ENCODE measurements around the gene P2RX7.
A peak's percentile ranks its signal among the peaks of the same experiment; 100 is the strongest.
"Not testable (repeated sequence)": the region's sequence is repeated elsewhere in the genome, so short reads cannot be mapped to it uniquely, and the experiment has no call there.

P2RX7 gene

GRCh38 chr12:121170611-121171260, 38.1 kb downstream of the P2RX7 start:
- no peak for DNase-seq (ENCODE audit: low spot score)

- no peak for DNase-seq (ENCODE audit: low spot score)
These were observed 39.5 kb downstream of the P2RX7 start for GRCh38 chr12:121172145-121172544.

- no peak for DNase-seq (ENCODE audit: low spot score)
These were observed 42.9 kb downstream of the P2RX7 start for GRCh38 chr12:121175383-121176119.

- DNase-seq (ENCODE audit: low spot score), result no peak
These were observed 44.3 kb downstream of the P2RX7 start for GRCh38 chr12:121176826-121177529.

- DNase-seq (ENCODE audit: low spot score), result no peak
These were observed 48.5 kb downstream of the P2RX7 start for GRCh38 chr12:121181181-121181580.

GRCh38 chr12:121182222-121182893, 49.7 kb downstream of the P2RX7 start:
- DNase-seq (ENCODE audit: low spot score), result no peak

- DNase-seq (ENCODE audit: low spot score), result no peak
These were observed 51.7 kb downstream of the P2RX7 start for GRCh38 chr12:121184425-121184824.

- DNase-seq (ENCODE audit: low spot score), result no peak
These were observed 52.6 kb downstream of the P2RX7 start for GRCh38 chr12:121184984-121185889.

- no peak for DNase-seq (ENCODE audit: low spot score)
These were observed 54.1 kb downstream of the P2RX7 start for GRCh38 chr12:121186826-121187225.

- no peak for DNase-seq (ENCODE audit: low spot score)
These were observed 54.8 kb downstream of the P2RX7 start for GRCh38 chr12:121187501-121187900.

- DNase-seq (ENCODE audit: low spot score), result no peak
These were observed 55.6 kb downstream of the P2RX7 start for GRCh38 chr12:121188227-121188626.

GRCh38 chr12:121189131-121189530, 56.5 kb downstream of the P2RX7 start:
- DNase-seq (ENCODE audit: low spot score), result no peak

GRCh38 chr12:121189619-121190155, 57.0 kb downstream of the P2RX7 start:
- no peak for DNase-seq (ENCODE audit: low spot score)

- peak; percentile 57 for DNase-seq (ENCODE audit: low spot score)
These were observed 57.9 kb downstream of the P2RX7 start for GRCh38 chr12:121190523-121191031.

- no peak for DNase-seq (ENCODE audit: low spot score)
These were observed 58.5 kb downstream of the P2RX7 start for GRCh38 chr12:121191151-121191550.

GRCh38 chr12:121196902-121197301, 64.2 kb downstream of the P2RX7 start:
- DNase-seq (ENCODE audit: low spot score), result no peak

- DNase-seq (ENCODE audit: low spot score), result no peak
These were observed 66.3 kb downstream of the P2RX7 start for GRCh38 chr12:121198949-121199348.

- DNase-seq (ENCODE audit: low spot score), result not testable (repeated sequence)
These were observed 68.5 kb downstream of the P2RX7 start for GRCh38 chr12:121201140-121201539.

- DNase-seq (ENCODE audit: low spot score), result no peak
These were observed 70.0 kb downstream of the P2RX7 start for GRCh38 chr12:121202407-121203355.

GRCh38 chr12:121203482-121203881, 70.8 kb downstream of the P2RX7 start:
- DNase-seq (ENCODE audit: low spot score), result no peak

Measured in COLO829 (cell line).